RPMI7951 (cell line): ENCODE measurements around the gene FRS2. TPM values are rescaled to one million over a fixed set of nuclear protein-coding genes. Genes with fewer than 3 reads are reported as not detected.
A peak's percentile ranks its signal among the peaks of the same experiment; 100 is the strongest.
"Not testable (repeated sequence)": the region's sequence is repeated elsewhere in the genome, so short reads cannot be mapped to it uniquely, and the experiment has no call there.

Experiments used
- DNase-seq: peaks from one replicate; pipeline ENCODE4 v3.0.0-alpha.2; 2012; ENCODE audit warnings: low read depth
- total RNA-seq: library from RNA; depleted of rRNA; stranded (reverse); fragments of >200 nt; shearing (Covaris generic); gene quantifications from 2 replicates; pipeline ENCODE4 v1.2.3, GENCODE V29; 2014; rRNA removed

Gene FRS2, protein sequence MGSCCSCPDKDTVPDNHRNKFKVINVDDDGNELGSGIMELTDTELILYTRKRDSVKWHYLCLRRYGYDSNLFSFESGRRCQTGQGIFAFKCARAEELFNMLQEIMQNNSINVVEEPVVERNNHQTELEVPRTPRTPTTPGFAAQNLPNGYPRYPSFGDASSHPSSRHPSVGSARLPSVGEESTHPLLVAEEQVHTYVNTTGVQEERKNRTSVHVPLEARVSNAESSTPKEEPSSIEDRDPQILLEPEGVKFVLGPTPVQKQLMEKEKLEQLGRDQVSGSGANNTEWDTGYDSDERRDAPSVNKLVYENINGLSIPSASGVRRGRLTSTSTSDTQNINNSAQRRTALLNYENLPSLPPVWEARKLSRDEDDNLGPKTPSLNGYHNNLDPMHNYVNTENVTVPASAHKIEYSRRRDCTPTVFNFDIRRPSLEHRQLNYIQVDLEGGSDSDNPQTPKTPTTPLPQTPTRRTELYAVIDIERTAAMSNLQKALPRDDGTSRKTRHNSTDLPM
- 23.6 and 40.0 TPM in 2 replicates for total RNA-seq

DNA sequence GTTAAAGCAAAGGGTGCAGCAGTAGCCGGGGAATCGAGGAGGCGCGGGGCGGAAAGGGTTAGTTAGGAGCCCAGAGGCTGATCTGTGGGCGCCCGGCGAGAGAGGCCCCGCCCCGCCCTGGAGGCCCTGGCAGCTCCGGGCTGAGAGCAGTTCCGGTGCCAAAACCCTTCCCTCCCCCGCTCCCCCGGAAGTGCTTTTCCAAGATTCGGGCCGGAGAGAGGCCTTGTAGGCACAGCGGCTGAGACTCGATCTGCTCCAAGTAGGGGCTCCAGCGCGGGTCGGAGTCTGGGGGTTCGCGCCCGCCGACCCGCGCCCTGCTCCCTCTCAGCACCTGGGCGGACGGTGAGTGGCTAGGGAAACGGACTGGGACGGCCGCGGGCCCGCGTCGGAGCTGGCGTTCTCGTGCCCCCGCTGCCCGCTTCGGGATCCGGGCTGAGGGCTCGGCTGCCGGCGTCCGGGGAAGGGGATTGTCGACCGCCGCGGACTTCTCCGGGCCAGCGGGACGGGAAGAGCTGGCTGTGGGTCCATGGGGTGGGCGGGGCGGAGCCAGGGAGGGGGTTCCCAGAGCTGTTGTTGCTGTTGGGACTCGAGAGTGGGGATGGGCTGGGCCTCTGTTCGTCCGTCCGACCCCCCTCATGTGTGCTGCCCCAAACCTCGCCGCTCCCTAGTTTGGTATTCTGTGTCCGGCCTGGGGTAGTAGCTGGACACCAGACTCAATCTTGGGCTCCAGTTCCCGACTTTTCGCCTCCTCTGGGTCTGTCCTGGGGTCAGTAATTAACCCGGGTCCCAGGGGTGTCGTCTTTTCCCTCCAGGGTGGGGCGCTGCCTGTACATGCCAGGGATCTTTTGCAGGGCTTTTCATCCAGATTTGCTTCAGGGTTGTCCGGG is at the start of gene FRS2:
Gene FRS2 (plus strand): TSS at position 200 of the 887 bp plus-strand sequence. CDS start 98,643 bp downstream, outside the sequence.
- DNase-seq = peak; percentile 86

- DNase-seq = no peak
These were observed 48.6 kb upstream of the FRS2 start for GRCh38 chr12:69421548-69421947.

DNA sequence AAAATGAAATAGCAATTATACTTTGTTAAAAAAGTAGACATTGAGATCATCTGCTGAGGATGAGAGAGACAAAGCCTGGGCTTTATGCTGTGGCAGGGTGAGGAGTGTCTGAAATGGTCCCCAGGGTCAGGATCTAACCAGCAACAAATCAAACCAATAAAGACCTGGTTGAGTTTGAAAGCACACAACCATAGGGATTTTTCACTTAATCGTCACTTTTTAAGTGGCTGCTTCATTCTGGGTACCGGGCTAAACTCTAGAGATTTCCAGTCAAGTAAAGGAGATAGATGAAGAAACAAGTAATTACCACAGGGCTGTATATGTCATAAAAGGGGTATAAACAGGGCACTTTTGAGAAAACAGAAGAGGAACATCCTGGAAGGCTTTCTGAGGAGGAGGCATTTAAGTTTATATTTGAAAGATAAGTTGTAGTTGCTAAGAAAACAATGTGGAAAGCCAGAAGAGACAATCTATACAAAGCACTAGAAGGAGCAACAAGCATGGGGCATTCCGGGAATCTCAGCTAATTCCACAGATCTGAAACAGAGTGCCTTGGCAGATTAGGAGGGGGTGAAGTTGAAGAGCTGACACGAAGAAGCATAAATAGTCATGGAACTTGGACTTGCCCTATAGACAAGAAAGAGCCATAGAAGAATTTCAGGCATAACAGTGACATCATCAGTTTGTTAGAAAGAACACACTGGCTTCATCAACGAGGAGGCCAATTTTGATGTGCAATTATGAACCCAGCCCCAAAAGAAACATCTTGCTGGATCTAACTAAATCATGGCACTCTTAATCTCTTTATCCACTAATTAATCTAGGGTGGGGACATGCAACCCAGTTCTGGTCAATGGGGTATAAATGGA is 46.9 kb upstream of the FRS2 start:
- no peak for DNase-seq

DNA sequence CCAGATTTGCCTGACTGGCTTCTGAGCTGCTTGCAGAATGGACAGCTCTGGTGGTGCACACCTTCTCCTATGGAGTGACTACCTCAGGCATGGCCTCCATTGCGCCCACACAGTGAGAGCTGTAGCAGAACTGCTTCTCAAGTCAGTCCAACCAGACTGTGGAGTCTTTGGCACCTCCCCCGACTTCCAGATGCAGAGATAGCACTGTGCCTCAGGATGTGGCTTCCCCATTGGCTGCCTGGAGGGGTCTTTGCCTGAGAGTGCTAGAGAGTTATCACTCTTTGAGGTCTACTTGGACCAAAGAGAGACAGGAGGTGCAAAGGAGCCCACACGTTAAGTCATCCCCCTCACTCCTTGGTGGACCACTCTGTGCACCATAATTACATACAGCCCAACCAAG is 44.8 kb upstream of the FRS2 start:
- DNase-seq = no peak

DNA sequence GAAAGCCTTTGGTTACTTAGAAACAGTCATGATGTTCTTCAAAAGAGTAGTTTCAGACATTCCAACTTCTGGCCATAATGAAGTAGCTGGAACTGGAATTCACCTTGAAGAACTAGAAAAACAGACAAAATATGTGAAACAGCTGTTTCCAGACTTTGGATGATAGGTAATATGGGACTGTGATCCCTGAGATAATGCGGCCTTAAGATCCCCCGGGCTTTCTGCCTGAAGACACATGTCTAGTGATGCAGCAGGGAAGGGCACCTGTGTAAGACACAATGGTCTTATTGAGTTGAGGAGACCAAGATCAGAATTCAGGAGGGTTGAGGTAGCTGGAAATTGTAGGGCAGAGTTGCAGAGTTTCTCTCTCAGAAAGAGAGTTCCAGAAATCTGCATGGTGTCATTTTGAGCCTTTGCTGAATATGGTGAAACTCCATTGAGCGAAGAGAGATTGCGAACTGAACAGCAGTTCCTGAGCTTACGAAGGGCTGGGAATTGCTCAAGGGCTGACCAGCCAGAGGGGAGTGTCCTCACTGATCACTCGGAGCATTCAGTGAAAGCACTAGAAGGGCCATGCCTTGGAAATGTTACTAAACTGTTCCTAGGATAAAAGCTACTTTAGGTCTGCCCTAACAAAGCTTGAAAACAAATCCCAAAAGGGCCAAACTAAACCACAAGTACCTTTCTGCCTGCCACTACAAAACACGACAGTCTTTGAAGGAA is 41.7 kb upstream of the FRS2 start:
- DNase-seq = no peak

DNA sequence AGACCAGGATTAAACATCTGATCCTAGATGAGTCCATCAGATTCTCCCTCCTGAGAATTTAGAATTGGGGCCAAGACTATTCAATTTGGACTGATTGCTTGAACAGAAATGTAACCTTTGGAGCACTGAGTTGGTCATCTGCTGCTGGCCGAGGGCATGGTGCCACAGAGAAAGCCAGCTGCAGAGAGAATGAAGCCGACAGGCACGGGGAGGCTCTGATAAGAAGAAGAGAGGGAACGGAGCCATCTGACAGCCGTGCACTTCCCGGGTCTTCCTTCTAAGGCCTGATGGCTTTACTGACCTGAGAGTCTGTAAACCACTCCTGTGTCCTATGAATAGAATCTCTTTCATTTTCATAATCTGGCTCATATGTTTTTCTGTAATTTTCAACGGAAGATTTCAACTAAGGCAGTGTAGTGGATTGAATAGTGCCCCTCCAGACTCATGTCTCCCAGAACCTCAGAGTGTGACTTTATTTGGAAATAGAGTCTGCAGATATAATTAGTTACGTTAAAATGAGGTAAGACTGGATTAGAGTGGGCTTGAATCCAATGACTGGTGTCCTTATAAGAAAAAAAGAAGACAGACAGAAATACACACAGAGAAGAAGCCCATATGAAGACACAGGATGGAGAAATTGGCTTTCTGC is 39.1 kb upstream of the FRS2 start:
- no peak for DNase-seq

- no peak for DNase-seq
These were observed 38.5 kb upstream of the FRS2 start for GRCh38 chr12:69431591-69432222.

DNA sequence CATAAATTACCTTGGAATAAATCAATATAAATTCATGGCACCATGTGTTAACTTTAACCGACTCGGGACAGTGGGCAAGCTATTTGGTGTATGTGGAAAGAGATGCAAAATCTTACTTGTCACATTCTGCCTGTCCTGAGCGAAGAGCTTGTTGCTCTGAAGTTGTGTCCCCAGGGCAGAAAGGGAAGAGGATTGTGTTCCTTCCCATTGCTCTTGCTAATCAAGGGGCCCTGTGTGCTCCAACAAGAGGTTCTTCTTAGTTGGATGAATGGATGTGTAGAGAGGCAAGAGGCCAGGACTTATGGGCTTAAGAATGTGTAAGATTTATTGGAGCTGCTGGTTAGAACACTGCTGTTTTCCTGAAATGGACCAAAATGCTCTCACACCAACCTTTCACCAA is 36.5 kb upstream of the FRS2 start:
- peak; percentile 22 for DNase-seq

DNA sequence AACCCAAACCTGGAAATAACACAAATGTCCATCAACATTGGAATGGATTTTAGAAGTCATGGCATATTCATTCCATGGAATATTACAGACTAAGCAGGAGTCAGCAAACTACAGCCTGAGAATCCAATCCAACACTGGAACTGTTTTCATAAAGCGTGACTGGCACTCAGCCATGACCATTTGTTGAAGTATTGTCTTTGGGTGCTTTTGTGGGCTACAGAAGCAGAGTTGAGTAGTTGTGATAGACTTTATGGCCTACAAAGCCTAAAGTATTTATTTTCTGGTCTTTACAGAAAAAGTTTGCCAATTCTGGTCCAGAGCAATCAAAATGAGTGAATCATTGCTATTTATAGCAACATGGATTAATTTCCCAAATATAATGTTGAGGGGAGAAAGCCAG is 34.5 kb upstream of the FRS2 start:
- no peak for DNase-seq

- no peak for DNase-seq
These were observed 33.1 kb upstream of the FRS2 start for GRCh38 chr12:69437073-69437472.

DNA sequence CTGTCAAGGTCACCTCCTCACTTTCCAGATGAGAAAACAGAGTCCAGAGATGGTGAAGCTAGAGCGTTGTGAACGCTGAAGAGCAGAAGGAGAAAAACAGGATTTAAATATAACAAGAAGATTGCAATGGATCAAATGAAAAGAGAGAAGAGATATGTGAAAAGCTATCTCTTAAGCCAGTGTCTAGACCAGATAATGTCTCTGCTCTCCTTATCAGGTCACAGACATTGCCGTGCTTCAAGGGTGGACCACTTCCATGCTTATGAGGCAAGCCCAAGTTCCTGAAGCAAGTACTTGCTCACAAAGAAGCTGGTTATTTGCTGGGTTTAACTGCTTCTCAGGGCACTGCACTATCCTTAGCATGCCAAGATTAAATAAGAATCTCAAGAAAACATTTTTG is 31.6 kb upstream of the FRS2 start:
- no peak for DNase-seq

- no peak for DNase-seq
These were observed 30.2 kb upstream of the FRS2 start for GRCh38 chr12:69440016-69440415.

GRCh38 chr12:69440886-69441285 is 29.3 kb upstream of the FRS2 start:
- no peak for DNase-seq

- peak; percentile 15 for DNase-seq
These were observed 27.3 kb upstream of the FRS2 start for GRCh38 chr12:69442894-69443293.

DNA sequence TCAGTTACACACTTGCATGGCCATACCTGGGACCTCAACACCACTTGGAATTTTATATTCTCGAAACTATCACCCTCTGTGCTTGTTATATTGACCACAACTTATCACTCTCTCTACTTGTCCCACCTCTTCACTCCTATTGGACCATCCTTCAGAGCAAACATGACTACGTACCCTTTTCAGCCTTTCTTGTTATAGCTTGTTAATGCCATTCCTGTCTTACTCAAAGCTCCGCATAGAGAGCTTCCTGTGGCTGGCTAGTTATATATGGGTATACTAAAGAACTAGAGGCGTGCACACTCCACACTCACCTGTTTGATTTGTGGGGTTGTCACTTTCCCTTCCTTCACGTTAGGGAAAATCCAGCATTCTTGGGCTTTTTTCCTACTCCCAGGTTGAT is 26.3 kb upstream of the FRS2 start:
- DNase-seq = no peak

DNA sequence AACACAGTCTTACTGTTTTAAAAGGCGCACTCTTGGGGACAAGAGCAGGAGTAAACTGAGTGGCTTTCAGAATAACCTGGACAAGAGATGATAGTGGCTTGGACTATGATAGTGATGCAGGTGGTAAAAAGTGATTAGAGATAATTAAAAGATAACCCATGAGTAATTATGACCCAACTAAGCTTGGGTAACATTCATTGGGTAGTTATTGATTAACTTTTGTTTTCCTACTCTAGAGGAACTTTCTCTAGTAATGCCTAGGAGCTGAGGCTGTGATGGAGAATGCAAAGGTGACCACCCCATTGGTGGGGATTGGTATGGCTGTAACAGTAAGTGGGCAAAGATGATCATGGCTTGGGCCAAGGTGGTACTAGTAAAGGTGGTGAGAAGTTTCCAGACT is 22.3 kb upstream of the FRS2 start:
- DNase-seq = no peak

- DNase-seq = not testable (repeated sequence)
These were observed 17.5 kb upstream of the FRS2 start for GRCh38 chr12:69452598-69453132.

DNA sequence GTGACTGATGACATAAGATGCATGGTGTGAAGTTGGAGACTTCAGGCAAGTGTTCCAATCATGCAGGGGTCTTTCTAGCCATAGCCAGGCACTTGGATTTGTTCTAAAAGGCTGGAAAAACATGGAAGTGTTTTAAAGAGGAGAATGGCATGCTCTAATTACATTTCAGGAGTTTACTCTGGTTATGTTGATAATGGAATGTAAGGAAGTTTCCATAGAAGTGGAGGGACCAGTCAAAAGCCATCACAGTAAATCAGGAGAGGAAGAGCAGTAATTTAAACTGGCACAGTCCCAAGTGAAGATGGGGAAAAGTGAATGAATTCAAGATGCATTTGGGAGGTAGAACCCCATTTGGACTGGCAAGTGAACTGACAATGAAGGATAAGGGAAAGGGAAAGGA is 13.9 kb upstream of the FRS2 start:
- no peak for DNase-seq

DNA sequence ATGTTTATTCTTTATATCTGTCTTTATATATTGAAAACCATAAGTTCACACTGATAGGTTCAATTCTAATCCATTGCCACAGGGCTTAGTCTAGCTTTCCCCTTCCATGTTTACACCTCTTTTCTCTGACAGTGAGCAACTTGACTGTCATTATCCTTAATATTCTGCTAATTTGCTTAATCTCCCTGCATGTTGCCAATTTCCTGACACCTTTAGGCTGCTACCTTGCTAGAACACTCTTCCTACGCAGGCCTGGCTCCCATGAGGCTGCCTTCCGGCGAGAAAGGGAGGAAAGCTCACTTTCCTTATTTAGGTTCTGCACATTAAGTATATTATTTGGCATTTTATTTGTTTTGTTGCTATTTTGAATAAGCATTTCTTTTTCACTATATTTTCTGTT is 12.8 kb upstream of the FRS2 start:
- no peak for DNase-seq

GRCh38 chr12:69459477-69459876 is 10.7 kb upstream of the FRS2 start:
- peak; percentile 0 for DNase-seq
